HUES64 (cell line): Measurements from ENCODE around the gene PAK6.

ENCODE experiments used
- H3K27ac ChIP-seq: 2 replicates; pipeline ENCODE4 v1.7.0; 2013; ENCODE audit warnings: low read depth, low read length, inconsistent platforms
- H3K27me3 ChIP-seq: 2 replicates; pipeline ENCODE4 v1.6.1; 2013; ENCODE audit warnings: mild to moderate bottlenecking, low read length; ENCODE audit not compliant: insufficient read depth
- H3K36me3 ChIP-seq: 2 replicates; pipeline ENCODE4 v1.6.1; 2013; ENCODE audit warnings: mild to moderate bottlenecking, low read length; ENCODE audit not compliant: insufficient read depth
- H3K4me1 ChIP-seq: 2 replicates; pipeline ENCODE4 v1.6.1; 2013; ENCODE audit warnings: mild to moderate bottlenecking, low read length, moderate library complexity; ENCODE audit not compliant: insufficient read depth
- H3K4me3 ChIP-seq: 2 replicates; pipeline ENCODE4 v1.5.1; 2013; ENCODE audit warnings: mild to moderate bottlenecking, low read length, moderate library complexity
- H3K9ac ChIP-seq: 2 replicates; pipeline ENCODE4 v1.6.1; 2013; ENCODE audit warnings: mild to moderate bottlenecking, low read depth, low read length
- H3K9me3 ChIP-seq: 2 replicates; pipeline ENCODE4 v1.6.1; 2013; ENCODE audit warnings: low read depth, low read length; ENCODE audit not compliant: insufficient read depth
- WGBS: fragments of 150-250, 120-280 bp; methylation state at CpG from one replicate; pipeline ENCODE4 v1.1.7; 2013; ENCODE audit warnings: missing lambda C conversion rate; 5-methylcytosine and 5-hydroxymethylcytosine counted together

Gene PAK6

DNA sequence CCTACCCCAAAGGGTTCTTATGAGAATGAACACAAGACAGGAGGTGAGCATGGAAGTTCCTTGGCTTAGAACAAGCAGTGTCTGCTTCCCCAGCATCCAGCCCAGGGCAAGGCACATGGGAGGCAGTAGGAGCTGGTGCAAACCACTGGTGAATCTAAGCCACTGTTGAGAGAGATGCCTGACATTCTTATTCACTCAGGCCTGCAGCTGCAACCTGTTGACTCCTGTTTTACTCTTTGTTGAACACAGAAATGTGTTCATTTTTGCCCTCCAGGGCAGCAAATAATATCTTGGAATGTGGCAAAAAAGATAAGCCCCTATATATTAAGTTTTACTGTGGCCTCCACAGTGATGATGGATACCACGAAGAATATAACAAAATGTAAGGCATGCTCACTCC, 8.9 kb upstream of the PAK6 start:
- H3K27me3 ChIP-seq = no peaks in the 10 kb centered on the region
- no peak overlapping the region for H3K4me3 ChIP-seq
- H3K9ac ChIP-seq = no peak overlapping the region
- no peaks in the 10 kb centered on the region for H3K4me1 ChIP-seq
- WGBS = no CpG with 5 or more reads among the region's 1 CpG
- H3K36me3 ChIP-seq = peaks cover 52% of the 10 kb centered on the region
- no peak overlapping the region for H3K27ac ChIP-seq
- no peaks in the 10 kb centered on the region for H3K9me3 ChIP-seq

- WGBS = 90% methylated on average over 7 of the region's 7 CpGs
- H3K9me3 ChIP-seq = no peaks in the 10 kb centered on the region
- no peaks in the 10 kb centered on the region for H3K4me1 ChIP-seq
- 0 out of 2 replicates have a peak, but pooled peaks cover under 1% of the 10 kb centered on the region for H3K27me3 ChIP-seq
- no peak overlapping the region for H3K27ac ChIP-seq
- peaks cover 32% of the 10 kb centered on the region for H3K36me3 ChIP-seq
- no peak overlapping the region for H3K9ac ChIP-seq
- no peak overlapping the region for H3K4me3 ChIP-seq
Observed at GRCh38 chr15:40232625-40233070, 6.2 kb upstream of the PAK6 start.

DNA sequence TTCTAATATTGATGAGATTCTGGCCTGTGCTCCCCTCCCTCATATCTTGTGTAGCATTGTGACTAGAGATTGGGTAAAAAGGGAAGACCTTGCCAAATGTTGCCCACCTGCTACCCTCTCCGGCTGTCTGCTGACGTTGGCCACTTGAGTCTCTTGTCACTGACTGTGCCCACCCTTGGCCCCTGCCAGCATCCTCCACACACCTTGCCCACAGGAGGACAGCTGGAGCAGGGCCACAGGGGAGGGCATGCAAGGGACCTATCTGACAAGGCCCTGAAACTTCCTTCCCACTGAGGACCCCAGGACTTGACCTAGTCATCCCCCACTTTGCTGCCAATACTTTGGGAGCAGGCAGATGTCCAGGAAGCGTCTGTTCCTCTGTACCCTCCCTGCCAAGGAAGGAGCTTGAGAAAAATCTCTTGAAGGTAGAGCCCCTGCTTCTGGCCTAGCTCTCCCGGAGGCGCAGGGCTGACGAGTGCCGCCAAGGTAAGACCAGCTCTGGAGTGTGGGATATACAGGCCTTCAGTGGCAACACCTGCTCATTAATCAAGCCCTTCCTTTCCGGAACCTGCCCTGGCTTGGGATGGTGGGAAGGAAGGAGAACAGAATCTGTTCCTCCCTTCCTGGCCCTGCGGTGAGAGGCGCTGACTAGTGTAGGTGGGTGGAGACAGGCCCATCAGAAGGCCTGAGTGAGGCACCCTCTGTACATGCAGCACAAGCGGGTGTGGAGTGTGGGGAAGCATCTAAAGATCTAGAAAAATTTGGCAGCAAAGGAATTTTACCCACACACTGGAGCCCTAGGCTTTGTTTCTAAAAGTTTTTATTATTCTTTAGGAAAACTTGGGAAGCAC, 4.9 kb upstream of the PAK6 start:
- Histone ChIP-seq H3K27ac (no peak overlapping the region), H3K27me3 (peaks cover 11% of the 10 kb centered on the region; the same call in 1 of the 2 replicates), H3K4me3 (no peak overlapping the region), H3K4me1 (peaks cover 6% of the 10 kb centered on the region; the same call in 1 of the 2 replicates), H3K9ac (no peak overlapping the region; the same call in 1 of the 2 replicates), H3K9me3 (no peaks in the 10 kb centered on the region), H3K36me3 (peaks cover 22% of the 10 kb centered on the region)
- 91% methylated on average over 11 of the region's 11 CpGs for WGBS

- H3K9ac ChIP-seq = no peak overlapping the region; the same call in 1 of the 2 replicates
- H3K36me3 ChIP-seq = peaks cover 13% of the 10 kb centered on the region
- 71% methylated on average over 4 of the region's 4 CpGs for WGBS
- H3K4me3 ChIP-seq = no peak overlapping the region
- no peaks in the 10 kb centered on the region for H3K9me3 ChIP-seq
- peaks cover 15% of the 10 kb centered on the region; the same call in 1 of the 2 replicates for H3K27me3 ChIP-seq
- H3K27ac ChIP-seq = no peak overlapping the region
- peaks cover 12% of the 10 kb centered on the region for H3K4me1 ChIP-seq
Observed at GRCh38 chr15:40234783-40235182, 4.1 kb upstream of the PAK6 start.

DNA sequence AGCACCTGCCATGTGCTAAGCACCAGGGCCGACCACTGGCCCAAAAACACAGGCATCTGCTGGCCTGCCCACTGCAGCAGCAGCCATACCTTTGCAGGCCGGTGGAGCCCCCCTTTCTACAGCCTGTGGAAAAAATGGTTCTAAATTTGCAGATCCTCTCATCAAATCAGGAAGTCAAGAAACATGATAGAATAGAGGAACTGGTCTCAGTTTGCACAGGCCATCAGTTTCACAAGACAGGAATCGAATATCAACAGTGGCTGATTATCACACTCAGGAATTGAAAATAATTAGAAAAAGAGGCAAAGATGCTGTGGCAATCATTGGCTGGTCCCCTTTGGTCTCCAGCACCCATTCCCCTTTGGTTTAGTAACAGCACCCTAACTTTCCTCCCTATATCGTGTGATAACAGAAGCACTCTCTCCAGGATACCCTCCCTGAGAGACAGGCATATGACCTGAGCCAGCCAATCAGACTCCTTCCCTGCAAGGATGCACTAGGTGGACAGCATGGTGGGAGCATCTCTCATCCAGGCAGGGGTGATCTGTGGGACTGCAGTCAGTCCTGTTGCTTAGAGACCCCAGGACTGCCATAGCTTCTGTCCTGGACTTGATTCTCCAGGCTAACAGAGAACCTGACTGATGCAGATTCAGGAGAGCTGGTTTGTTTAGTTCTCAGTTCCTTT, 3.5 kb upstream of the PAK6 start:
- Histone ChIP-seq H3K27me3 (peaks cover 16% of the 10 kb centered on the region; the same call in 1 of the 2 replicates), H3K4me1 (peaks cover 14% of the 10 kb centered on the region), H3K9ac (no peak overlapping the region), H3K9me3 (no peaks in the 10 kb centered on the region), H3K27ac (no peak overlapping the region), H3K36me3 (peaks cover 10% of the 10 kb centered on the region; the same call in 1 of the 2 replicates), H3K4me3 (no peak overlapping the region)
- 86% methylated on average over 4 of the region's 4 CpGs for WGBS

- Histone ChIP-seq H3K36me3 (no peaks in the 10 kb centered on the region), H3K4me3 (peak overlapping the region; percentile 40), H3K4me1 (peaks cover 14% of the 10 kb centered on the region), H3K27me3 (peaks cover 16% of the 10 kb centered on the region; the same call in 1 of the 2 replicates), H3K9ac (peak overlapping the region; percentile 68; the same call in 1 of the 2 replicates), H3K9me3 (no peaks in the 10 kb centered on the region), H3K27ac (no peak overlapping the region)
- WGBS = 30% methylated on average over 5 of the region's 5 CpGs
Observed at GRCh38 chr15:40239404-40239692, 485 bp downstream of the PAK6 start.

- no peak overlapping the region for H3K27ac ChIP-seq
- H3K27me3 ChIP-seq = peaks cover 16% of the 10 kb centered on the region; the same call in 1 of the 2 replicates
- H3K4me3 ChIP-seq = peak overlapping the region; percentile 40; the same call in 1 of the 2 replicates
- H3K9ac ChIP-seq = no peak overlapping the region; the same call in 1 of the 2 replicates
- no peaks in the 10 kb centered on the region for H3K36me3 ChIP-seq
- H3K4me1 ChIP-seq = peaks cover 14% of the 10 kb centered on the region
- no peaks in the 10 kb centered on the region for H3K9me3 ChIP-seq
- WGBS = 82% methylated on average over 18 of the region's 19 CpGs
Observed at GRCh38 chr15:40239693-40240618, 1.1 kb downstream of the PAK6 start.

DNA sequence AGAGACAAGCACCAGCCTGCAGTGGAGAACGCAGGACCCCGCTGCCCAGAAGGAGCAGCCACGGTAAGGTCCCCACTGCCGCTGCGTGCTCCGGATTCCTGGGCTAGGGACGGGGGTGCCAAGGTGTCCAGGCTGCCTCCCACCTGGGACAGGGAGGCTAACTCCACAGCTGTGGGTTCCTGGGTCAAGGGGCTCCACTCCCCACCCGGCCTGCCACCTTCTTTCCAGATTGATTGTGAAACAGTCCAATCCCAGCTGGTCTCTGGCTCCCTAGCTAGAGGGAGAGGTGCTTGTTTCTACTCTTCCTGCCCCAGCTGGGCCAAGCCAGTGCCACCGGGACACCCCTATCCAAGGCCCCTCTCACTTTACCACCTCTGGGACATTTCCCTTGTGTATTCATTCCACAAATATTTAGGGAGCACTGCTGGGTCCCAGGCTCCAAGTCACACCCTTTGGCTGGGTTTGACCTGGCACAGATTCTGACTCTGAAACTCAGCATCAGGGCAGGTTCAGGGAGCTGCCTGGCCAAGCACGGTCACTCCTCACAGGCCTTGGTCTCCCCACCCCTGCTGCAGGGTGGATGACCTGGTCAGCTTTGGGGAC, 1.9 kb downstream of the PAK6 start:
- Histone ChIP-seq H3K9ac (no peak overlapping the region), H3K4me3 (no peak overlapping the region), H3K27ac (no peak overlapping the region), H3K4me1 (peaks cover 19% of the 10 kb centered on the region), H3K9me3 (no peaks in the 10 kb centered on the region), H3K36me3 (no peaks in the 10 kb centered on the region), H3K27me3 (peaks cover 16% of the 10 kb centered on the region; the same call in 1 of the 2 replicates)
- 89% methylated on average over 10 of the region's 10 CpGs for WGBS

DNA sequence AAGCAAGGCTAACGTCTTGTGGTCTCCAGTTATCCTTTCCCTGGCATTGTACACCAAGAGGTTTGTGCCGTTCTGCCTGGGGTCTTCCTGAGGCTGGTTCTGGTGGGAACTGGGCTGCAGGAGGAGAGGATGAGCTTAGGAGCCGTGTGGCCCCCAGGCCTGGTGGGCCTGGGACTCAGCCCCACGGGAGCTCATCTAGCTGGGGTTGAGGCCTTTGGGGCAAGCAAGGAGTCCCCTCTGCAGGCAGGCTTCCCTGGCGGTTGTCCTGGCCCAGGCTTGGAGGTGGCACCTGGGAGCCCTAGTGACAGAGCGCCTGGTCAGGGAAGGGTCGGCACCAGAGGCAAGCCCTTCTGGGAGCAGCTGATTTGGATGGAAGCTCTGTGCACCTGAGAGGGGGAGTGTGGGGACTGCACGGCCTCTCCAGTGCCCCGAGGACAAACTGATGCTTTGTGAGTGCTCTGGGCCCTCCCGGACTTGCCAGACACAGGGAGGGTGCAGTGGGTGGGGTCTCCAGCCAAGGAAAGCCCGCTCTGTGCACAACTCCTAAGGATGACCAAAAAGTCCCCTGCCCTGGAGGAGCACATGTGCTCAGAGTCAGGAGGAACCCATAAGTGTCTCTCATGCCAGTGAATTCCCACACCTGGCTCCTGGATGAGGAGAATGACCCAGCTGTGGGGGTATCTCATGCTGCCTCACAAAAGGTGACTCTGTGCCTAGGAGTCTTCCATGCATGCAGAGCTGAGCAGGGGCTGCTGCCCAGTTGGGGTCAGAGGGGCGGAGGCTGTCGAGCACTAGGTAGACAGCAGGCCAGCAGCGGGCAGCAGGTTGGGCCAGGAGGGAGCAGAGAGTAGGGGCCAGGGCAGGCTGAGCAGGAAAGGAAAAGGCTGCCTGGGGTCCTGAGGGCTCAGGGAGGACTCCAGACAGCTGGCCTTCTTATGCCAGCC, 2.7 kb downstream of the PAK6 start:
- Histone ChIP-seq H3K27me3 (peaks cover 16% of the 10 kb centered on the region; the same call in 1 of the 2 replicates), H3K36me3 (no peaks in the 10 kb centered on the region), H3K4me3 (no peak overlapping the region), H3K4me1 (peaks cover 20% of the 10 kb centered on the region), H3K9me3 (no peaks in the 10 kb centered on the region), H3K27ac (no peak overlapping the region), H3K9ac (no peak overlapping the region)
- 88% methylated on average over 14 of the region's 14 CpGs for whole genome bisulfite sequencing
